HCT116 (cell line): ENCODE measurements around the gene CCDC30. TPM values are rescaled to one million over a fixed set of nuclear protein-coding genes. Genes with fewer than 3 reads are reported as not detected.

Experiments
- ATAC-seq: fragments of 200-7000 bp; cut with Tn5 transposase; 2 replicates; pipeline ENCODE4 v1.9.1; 2020; ENCODE audit warnings: mild to moderate bottlenecking, moderate library complexity
- BruUV-seq: library from RNA; stranded (reverse); fragments of 400-500 nt; replicated peaks from 2 replicates; lab custom pipeline; 2021; lab: Mats Ljungman, UMichigan
- CTCF ChIA-PET: fragments of 300-600 bp; sonication (Branson Sonifier 250); formaldehyde crosslinking; loops from one replicate; lab custom pipeline; 2021; ENCODE audit warnings: antibody characterized with exemption; lab: Charles Lee
- POLR2A ChIA-PET: fragments of 300-600, 350-600 bp; sonication (Branson Sonifier 250); formaldehyde crosslinking; loops from one replicate; lab custom pipeline; 2021; ENCODE audit warnings: antibody characterized with exemption; lab: Charles Lee
- RAD21 ChIA-PET, 2 experiments: fragments of 300-600 bp; sonication (Branson Sonifier 250); formaldehyde crosslinking; loops; one replicate each; lab custom pipeline; 2023; ENCODE audit warnings: low total read pairs in 2 of 2; ENCODE audit not compliant: uncharacterized antibody in 2 of 2, unreplicated experiment in 2 of 2, low non-redundant PET in 1 of 2; lab: Charles Lee
- DNase-seq: peaks from one replicate; pipeline ENCODE4 v3.0.0-alpha.2; 2010; ENCODE audit warnings: low read depth, low spot score
- H2AFZ ChIP-seq: fragments of 200-600 bp; shearing (Covaris generic), sonication (generic); 2 replicates; pipeline ENCODE4 v1.6.1; 2017; ENCODE audit warnings: low read depth, mixed run types, mixed read lengths, antibody characterized with exemption, low read length; ENCODE audit not compliant: poor library complexity, severe bottlenecking
- H3K27ac ChIP-seq: 2 replicates; pipeline ENCODE4 v1.5.1; 2012; ENCODE audit warnings: low read depth, low read length
- H3K27me3 ChIP-seq: fragments of 200-600 bp; sonication (generic); 2 replicates; pipeline ENCODE4 v1.6.1; 2016; ENCODE audit warnings: mixed run types, low read length, mixed read lengths; ENCODE audit not compliant: insufficient read depth
- H3K36me3 ChIP-seq, 2 experiments: fragments of 200-500 bp in 1 of 2; fragments of 200-600 bp in 1 of 2; sonication (Bioruptor generic) in 1 of 2; sonication (generic) in 1 of 2; 2 replicates each; pipeline versions ENCODE4 v1.5.1 to v1.6.1; 2014 to 2016; ENCODE audit warnings: low read length in 2 of 2, inconsistent platforms in 1 of 2, mixed read lengths in 1 of 2, mixed run types in 1 of 2; ENCODE audit not compliant: insufficient read depth in 2 of 2, control insufficient read depth in 1 of 2
- H3K4me1 ChIP-seq, 2 experiments: fragments of 200-600 bp in 1 of 2; sonication (generic) in 1 of 2; 2 replicates each; pipeline versions ENCODE4 v1.5.1 to v1.6.1; 2012 to 2017; ENCODE audit warnings: low read length in 2 of 2, inconsistent platforms in 1 of 2, mild to moderate bottlenecking in 1 of 2, mixed read lengths in 1 of 2, mixed run types in 1 of 2, moderate library complexity in 1 of 2; ENCODE audit not compliant: insufficient read depth in 2 of 2, control insufficient read depth in 1 of 2
- H3K4me2 ChIP-seq: fragments of 200-600 bp; sonication (generic); 2 replicates; pipeline ENCODE4 v1.6.1; 2017; ENCODE audit warnings: mixed run types, low read length, mixed read lengths
- H3K4me3 ChIP-seq, 2 experiments: fragments of 200-600 bp in 1 of 2; sonication (generic) in 1 of 2; replicated peaks in 1 of 2; 2 replicates each; pipeline ENCODE4 v1.5.1; 2011 to 2016; ENCODE audit warnings: low read length in 2 of 2, control low read depth in 1 of 2, low read depth in 1 of 2, mild to moderate bottlenecking in 1 of 2, mixed read lengths in 1 of 2, mixed run types in 1 of 2
- H3K79me2 ChIP-seq: fragments of 200-600 bp; sonication (generic); 2 replicates; pipeline ENCODE4 v1.6.1; 2017; ENCODE audit warnings: mild to moderate bottlenecking, mixed run types, low read length, moderate library complexity, mixed read lengths; ENCODE audit not compliant: insufficient read depth
- H3K9ac ChIP-seq: fragments of 200-600 bp; sonication (generic); 2 replicates; pipeline ENCODE4 v1.6.1; 2016; ENCODE audit warnings: low read length, mixed read lengths
- H3K9me2 ChIP-seq: fragments of 200-600 bp; sonication (generic), shearing (Covaris generic); 2 replicates; pipeline ENCODE4 v1.6.1; 2017; ENCODE audit warnings: mixed run types, mild to moderate bottlenecking, moderate library complexity; ENCODE audit not compliant: insufficient read depth
- H3K9me3 ChIP-seq, 2 experiments: fragments of 200-500 bp in 1 of 2; fragments of 200-600 bp in 1 of 2; sonication (Bioruptor generic) in 1 of 2; sonication (generic) in 1 of 2; 2 replicates each; pipeline ENCODE4 v1.6.1; 2014 to 2017; ENCODE audit warnings: low read length in 2 of 2, mixed read lengths in 2 of 2, inconsistent platforms in 1 of 2, low read depth in 1 of 2, mild to moderate bottlenecking in 1 of 2, mixed run types in 1 of 2, moderate library complexity in 1 of 2; ENCODE audit not compliant: control insufficient read depth in 1 of 2, insufficient read depth in 1 of 2
- H4K20me1 ChIP-seq: fragments of 200-600 bp; sonication (generic), shearing (Covaris generic); 2 replicates; pipeline ENCODE4 v1.6.1; 2017; ENCODE audit warnings: mixed run types, mild to moderate bottlenecking, moderate library complexity; ENCODE audit not compliant: insufficient read depth
- EGR1 ChIP-seq: IDR thresholded peaks from 2 replicates; pipeline ENCODE4 v1.6.1; 2012; ENCODE audit warnings: low read depth
- EZH2 ChIP-seq: fragments of 200-600 bp; sonication (generic); IDR thresholded peaks from 2 replicates; pipeline ENCODE4 v1.6.1; 2017; ENCODE audit warnings: antibody characterized with exemption, mixed run types
- JUND ChIP-seq: IDR thresholded peaks from 2 replicates; pipeline ENCODE4 v1.6.1; 2012
- POLR2A ChIP-seq: IDR thresholded peaks from 2 replicates; pipeline ENCODE4 v1.7.0; 2011; ENCODE audit warnings: borderline replicate concordance; ENCODE audit not compliant: insufficient read depth, insufficient read length; ENCODE audit errors: extremely low read depth
- POLR2AphosphoS5 ChIP-seq: IDR thresholded peaks from 2 replicates; pipeline ENCODE4 v1.6.1; 2011; ENCODE audit warnings: mild to moderate bottlenecking, low read depth, low read length, moderate library complexity
- YY1 ChIP-seq: IDR thresholded peaks from 2 replicates; pipeline ENCODE4 v1.6.1; 2011; ENCODE audit warnings: low read length, low read depth, moderate library complexity, mild to moderate bottlenecking; ENCODE audit not compliant: insufficient replicate concordance; ENCODE audit errors: extremely low read depth
- ZFX ChIP-seq: fragments of 450-650 bp; IDR thresholded peaks from 2 replicates; pipeline ENCODE4 v1.6.1; 2017
- ZNF274 ChIP-seq: fragments of 200-500 bp; sonication (Bioruptor generic); IDR thresholded peaks from 2 replicates; pipeline ENCODE4 v1.6.1; 2014; ENCODE audit warnings: mild to moderate bottlenecking, low read depth, low read length, inconsistent platforms
- intact Hi-C: fragments of 100-400 bp; cut with micrococcal nuclease; formaldehyde crosslinking; loops from 2 replicates; pipeline ENCODE4 v1.10.0; 2022
- total RNA-seq: library from RNA; stranded (reverse); gene quantifications from one replicate; pipeline ENCODE4 v1.2.1, GENCODE V29; 2021; ENCODE audit not compliant: unreplicated experiment

CCDC30 gene
- total RNA-seq, 1 experiment from 2014 or later = 2.0 TPM

DNA sequence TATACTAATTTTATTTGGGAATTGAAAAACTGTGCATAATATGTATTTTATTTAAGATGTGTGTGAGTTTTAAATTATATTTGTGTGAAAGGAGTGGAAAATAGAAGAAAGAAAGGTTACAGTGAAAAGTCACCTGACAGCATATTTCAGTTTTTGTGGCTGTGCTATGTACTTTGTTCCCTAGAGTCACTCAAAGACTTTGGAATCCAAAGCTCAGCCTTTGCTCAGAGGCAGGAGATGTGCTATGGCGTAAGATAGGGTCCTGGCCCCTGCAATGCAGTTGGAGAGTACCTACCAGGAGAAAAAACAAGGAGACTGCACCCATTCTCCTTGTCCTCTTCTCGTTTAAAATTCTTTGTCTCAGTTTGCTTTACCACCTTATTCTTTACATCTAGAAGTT is 2.9 kb downstream of the CCDC30 start:
- Histone ChIP-seq H3K9me2 (no peaks in the 10 kb centered on the region), H3K36me3 (no peaks in the 10 kb centered on the region), H3K4me2 (no peak overlapping the region), H3K79me2 (no peaks in the 10 kb centered on the region), H3K4me3 (no peak overlapping the region), H3K9ac (no peak overlapping the region), H3K27ac (no peak overlapping the region), H2AFZ (no peak overlapping the region), H3K27me3 (no peaks in the 10 kb centered on the region), H4K20me1 (no peaks in the 10 kb centered on the region), H3K4me1 (peaks cover 4 to 14% of the 10 kb centered on the region in 2 experiments; a peak in 3 of 4 replicates), H3K9me3 (no peaks in the 10 kb centered on the region)
- ChIA-PET CTCF (no interaction called here), RAD21 (no interaction called here), POLR2A (no interaction called here)
- intact Hi-C loops = no loop called here
- BruUV-seq = no TSS peak
- TF ChIP-seq POLR2A = no peak
- TF ChIP-seq EGR1 = no peak
- TF ChIP-seq EZH2 = no peak
- no peak for TF ChIP-seq ZFX
- DNase-seq (no peak), ATAC-seq (no peak)

DNA sequence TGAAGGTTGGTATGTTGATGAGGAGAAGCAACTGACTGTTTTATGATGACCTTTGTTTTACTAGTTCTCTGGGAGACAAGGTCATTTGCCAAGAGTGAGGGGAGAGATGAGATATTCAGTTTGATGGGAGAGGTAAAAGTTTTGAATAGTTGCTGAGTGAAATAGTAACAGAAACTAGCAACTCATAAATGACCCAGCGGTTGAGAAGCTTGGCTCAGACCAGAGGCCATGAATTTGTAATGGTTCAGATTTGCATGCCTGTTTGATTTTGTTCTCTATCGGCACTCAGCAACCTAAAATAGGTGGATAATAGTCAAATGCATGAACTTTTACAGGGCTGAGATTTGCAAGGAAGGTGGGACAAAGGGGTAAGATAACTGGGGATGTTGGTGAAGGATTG is 6.6 kb downstream of the CCDC30 start:
- no peak for TF ChIP-seq YY1
- no peak for TF ChIP-seq JUND
- TF ChIP-seq ZNF274 = no peak
- no peak for TF ChIP-seq POLR2AphosphoS5
- H2AFZ ChIP-seq = no peak overlapping the region
- BruUV-seq = no TSS peak
- no peaks in the 10 kb centered on the region for H3K36me3 ChIP-seq
- H3K9me3 ChIP-seq = no peaks in the 10 kb centered on the region
- DNase-seq (no peak), ATAC-seq (no peak)
- intact Hi-C loops = no loop called here
- no peaks in the 10 kb centered on the region for H3K27me3 ChIP-seq
- CTCF ChIA-PET = no interaction called here
- H3K4me3 ChIP-seq = no peak overlapping the region
- H3K27ac ChIP-seq = no peak overlapping the region
- no peaks in the 10 kb centered on the region for H3K4me1 ChIP-seq
- RAD21 ChIA-PET = no interaction called here
- POLR2A ChIA-PET = no interaction called here
- no peak overlapping the region for H3K9ac ChIP-seq
- no peaks in the 10 kb centered on the region for H3K9me2 ChIP-seq
- no peaks in the 10 kb centered on the region for H4K20me1 ChIP-seq
- no peaks in the 10 kb centered on the region for H3K79me2 ChIP-seq
- no peak overlapping the region for H3K4me2 ChIP-seq
